Measurements from ENCODE around the gene ZC3H7B.
"Not testable (repeated sequence)": the region's sequence is repeated elsewhere in the genome, so short reads cannot be mapped to it uniquely, and the experiment has no call there.

ZC3H7B gene

DNA sequence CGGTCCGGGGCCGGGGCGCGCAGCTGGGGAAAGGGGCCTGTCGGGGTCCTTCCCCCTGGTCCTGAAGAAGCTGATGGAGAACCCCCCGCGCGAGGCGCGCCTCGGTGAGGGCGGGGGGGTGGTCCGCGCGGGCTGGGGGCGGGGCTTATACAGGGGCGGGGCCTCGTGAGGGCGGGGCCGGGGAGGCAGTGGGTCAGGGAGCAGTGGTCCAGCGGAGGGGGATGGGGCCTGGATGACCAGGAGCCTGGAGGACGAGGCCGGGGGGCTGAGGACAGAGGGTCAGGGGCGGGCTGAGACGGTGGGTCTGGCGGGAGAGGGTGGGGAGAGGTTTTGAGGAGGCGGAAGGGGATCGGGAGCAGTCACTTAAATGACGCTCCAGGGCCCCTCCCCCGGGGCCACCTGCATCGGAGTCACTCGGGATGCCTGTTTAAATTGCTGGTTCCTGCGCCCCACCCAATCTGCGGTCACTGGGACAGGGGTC, 80.8 kb downstream of the ZC3H7B start:
- DNase-seq (ENCODE audit: low read depth): peak; percentile 38

DNA sequence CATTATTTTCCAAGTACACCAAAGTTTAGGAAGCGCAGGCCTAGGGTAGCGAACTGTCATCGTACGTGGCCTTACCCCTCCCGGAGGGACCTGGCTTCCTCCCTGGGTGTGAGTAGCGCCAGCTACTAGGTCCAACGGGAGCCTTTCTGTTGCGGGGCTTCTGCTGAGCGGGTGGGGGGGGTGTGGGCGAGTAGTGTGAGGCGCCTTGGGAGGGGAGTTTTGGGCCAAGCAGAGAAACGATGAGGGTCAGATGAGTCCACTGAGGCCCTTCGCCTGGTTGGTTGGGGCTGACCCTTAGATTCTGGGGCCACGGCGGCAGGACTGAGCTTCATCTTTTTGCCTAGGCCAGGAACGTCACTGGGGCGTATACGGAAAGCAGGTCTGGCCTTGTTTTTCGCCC, 81.3 kb downstream of the ZC3H7B start:
- DNase-seq (ENCODE audit: low read depth): no peak

DNA sequence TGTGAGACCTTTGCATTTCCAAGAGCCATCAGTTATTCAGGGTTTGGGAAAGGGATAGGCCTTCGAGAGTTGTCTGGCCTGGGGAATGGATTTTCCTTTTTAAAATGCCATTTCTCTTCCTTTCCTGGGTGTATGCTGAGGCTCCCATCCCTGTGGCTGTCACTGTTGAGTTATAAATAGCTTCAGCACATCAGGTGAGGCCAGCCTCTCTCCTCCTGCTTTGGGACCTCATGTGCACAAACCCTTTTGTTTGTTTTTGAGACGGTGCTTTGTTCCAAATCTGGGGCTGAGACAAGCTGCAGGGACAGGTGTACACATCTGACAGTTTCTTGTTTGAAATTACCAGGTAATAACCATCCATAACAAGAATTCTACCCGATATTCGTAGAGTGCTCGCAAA, 81.8 kb downstream of the ZC3H7B start:
- DNase-seq (ENCODE audit: low read depth): no peak

DNA sequence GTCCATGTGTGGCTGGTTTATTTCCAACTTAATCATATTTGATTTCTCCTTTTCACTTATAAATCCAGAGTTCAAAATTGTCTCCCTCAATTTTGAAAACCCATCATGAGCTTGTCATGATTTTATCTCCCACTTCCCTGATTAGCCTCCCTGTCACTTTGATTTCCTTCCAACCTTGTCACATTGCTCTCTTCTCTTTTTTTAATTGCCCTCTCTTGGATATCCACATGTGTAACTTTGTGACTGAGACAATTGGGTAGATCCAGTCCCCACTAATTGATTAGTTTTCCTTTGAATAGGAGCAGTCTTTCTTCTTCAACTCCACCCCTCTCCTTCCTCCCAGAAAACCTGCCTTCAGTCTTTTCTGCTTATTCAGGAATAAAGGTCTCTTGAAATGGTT, 82.8 kb downstream of the ZC3H7B start:
- no peak for DNase-seq (ENCODE audit: low read depth)

DNA sequence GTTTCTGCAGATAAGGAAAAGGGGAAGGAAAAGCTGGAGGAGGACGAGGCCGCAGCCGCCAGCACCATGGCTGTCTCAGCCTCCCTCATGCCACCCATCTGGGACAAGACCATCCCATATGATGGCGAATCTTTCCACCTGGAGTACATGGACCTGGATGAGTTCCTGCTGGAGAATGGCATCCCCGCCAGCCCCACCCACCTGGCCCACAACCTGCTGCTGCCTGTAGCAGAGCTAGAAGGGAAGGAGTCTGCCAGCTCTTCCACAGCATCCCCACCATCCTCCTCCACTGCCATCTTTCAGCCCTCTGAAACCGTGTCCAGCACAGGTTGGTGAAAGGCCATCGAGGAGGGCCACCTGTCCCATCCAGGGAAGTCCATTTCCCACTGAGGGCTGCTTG, 86.0 kb downstream of the ZC3H7B start:
- DNase-seq (ENCODE audit: low read depth): no peak

DNA sequence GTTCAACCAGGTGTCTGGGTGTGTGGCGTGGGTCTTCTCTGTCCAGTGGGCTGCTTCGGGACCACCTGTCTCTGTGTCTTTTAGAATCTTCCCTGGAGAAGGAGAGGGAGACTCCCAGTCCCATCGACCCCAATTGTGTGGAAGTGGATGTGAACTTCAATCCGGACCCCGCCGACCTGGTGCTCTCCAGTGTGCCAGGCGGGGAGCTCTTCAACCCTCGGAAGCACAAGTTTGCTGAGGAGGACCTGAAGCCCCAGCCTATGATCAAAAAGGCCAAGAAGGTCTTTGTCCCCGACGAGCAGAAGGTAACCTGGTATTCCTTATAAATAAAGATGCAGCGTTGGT, 92.7 kb downstream of the ZC3H7B start:
- DNase-seq (ENCODE audit: low read depth): no peak

DNA sequence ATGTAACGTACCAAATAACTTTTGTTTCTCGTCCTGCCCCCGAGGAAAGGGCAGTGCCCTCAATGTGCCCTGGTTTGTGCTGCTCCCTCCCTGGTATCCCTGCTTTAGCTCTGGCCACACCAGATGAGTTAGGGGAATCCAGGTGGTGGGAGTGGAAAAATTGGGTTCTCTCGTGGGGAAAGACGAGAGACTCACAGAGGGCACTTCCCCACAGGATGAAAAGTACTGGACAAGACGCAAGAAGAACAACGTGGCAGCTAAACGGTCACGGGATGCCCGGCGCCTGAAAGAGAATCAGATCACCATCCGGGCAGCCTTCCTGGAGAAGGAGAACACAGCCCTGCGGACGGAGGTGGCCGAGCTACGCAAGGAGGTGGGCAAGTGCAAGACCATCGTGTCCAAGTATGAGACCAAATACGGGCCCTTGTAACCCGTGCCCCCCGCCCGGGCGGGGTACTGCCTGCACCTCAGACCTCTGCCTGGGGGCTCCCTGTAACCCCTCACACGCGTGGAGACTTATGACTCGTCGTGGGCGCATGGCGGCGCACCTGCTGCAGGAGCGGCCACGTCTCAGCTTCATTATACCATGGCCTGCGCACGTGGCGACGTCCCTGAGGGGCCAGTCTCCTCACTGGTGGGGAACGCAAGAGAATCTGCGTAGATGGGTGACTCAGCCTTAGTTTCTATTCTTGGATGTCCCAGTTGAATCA, 94.4 kb downstream of the ZC3H7B start:
- DNase-seq (ENCODE audit: low read depth): no peak

DNA sequence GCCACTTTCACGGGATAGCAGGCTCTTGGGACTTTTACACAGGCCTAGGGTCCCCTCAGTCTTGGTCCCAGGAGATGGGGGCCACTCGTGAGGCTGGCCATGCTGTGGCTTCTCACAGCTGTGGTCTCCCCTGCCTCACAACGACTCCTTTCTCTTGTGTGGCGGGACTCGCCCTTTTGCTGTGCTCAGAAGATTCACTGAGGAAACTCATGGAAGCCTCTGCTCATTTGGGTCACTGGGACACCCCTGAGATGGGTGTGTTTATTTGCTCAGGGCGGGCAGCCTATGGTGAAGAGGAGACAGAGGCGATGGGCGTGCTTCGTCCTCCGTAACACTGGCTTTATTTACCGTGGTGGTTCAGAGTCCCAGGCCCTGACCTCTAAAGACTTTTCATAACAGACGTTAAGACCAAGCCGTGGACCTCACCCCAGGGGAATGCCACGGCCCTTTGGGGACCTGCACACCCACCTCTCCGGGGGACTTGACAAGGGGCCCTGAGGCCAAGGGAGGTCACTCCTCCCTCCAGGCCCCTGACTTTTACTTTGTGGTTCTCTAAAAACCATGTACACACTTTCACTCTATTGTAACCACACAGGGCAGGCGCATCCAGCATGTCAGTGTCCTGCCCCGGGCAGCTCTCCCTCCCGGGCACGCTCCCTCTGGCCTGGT, 96.0 kb downstream of the ZC3H7B start:
- DNase-seq (ENCODE audit: low read depth): no peak

DNA sequence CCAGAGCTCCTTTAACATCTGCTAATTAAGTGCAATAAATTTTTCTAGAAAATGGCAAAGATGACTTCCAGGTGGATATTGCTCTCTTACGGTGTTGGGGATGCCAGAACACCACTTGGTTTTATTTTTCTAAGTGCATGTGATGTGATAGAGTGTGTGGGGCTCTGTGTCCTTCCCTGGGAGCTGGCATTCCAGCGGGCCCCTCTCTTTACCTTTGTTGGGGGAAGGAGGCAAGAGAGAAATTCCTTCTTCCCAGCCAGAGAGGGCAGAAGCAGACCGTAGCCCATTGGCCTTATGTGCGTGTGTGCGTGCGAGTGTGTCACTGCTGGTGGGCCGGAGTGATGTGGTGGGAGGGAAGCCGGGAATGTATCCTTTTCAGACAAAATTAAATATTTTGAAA, 97.6 kb downstream of the ZC3H7B start:
- no peak for DNase-seq (ENCODE audit: low read depth)

DNA sequence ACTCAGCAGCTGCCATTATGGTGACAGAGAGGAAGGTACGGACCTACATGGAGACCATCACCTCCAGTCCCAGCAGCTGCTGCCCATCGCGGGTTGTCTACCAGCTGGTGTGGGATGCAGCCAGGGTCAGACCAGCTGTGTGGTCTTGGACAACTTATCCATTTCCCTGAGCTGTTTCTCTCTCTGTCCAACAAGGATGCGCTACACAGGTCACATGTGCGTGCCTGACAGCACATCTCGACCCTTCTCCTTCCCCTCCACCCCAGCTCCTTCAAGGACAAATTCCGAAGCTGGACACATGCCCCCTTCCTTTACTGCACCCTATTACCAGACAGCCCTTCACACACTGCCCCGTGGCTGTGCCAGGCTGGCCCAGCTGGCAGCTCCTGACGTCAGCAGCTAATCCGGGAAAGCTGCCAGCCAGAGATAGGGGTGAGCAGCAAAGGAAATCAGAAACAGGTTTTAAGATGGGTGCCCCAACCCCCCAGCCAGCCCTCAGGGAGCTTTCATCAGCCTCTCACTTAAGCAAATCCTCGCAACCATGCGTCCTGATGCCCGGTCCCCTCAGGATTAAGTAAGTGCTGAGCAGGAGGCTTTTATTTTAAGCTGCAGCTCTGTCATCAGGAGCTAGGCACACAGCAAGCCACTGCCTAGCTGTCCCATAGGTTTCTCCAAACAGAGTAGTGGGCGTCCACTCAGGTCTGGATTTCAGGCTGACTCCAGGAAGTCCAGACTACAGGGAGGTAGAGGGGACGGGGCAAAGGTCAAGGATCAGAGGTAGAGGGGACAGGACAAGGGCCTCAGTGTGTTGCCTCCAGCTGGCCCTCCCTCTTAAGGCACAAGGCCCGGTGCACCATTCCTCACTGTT, 100.7 kb downstream of the ZC3H7B start:
- no peak for DNase-seq (ENCODE audit: low read depth)

DNA sequence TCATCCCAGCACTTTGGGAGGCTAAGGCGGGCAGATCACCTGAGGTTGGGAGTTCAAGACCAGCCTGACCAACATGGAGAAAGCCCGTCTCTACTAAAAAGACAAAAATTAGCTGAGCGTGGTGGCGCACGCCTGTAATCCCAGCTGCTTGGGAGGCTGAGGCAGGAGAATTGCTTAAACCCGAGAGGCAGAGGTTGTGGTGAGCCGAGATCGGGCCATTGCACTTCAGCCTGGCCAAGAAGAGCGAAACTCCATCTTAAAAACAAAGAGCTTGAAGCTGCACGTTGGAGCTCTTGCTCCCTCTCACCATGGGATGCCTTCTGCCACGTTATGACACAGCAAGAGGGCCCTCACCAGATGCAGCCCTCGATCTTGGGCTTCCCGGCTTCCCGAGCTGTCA, 101.5 kb downstream of the ZC3H7B start:
- not testable (repeated sequence) for DNase-seq (ENCODE audit: low read depth)

DNA sequence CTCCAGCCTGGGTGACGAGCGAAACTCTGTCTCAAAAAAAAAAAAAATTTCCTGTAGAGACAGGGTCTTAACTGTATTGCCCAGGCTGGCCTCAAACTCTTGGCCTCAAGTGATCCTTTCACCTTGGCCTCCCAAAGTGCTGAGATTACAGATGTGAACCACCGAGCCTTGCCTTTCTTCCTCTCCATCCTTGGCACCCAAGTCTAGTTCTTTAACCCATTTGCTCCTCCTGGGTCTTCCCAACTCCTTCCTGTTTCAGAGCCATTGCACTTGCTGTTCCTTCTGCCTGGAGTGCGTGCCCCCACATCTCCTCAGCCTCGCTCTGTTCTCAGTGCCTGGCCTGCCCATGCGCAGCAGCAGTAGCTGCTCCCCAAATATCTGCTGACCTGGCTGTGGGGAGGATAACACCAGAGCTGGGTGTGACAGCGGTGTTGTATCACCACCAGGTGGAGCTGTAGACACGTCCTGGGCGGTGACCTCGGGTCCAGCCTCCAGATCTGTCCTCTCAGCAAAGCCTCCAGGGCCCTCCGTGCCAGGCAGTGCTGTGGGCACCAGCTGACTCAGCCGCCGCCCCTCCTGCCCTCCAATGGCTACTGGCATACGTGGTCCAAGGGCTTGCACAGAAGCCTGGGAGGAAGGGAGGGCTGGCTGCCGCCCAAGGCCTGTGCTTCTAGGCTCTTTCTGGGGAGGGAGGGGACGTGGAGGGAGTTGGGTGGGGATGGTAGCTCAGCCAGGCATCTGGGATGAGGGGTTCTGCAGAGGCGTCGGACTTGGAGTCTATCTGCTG, 102.4 kb downstream of the ZC3H7B start:
- peak; percentile 53 for DNase-seq (ENCODE audit: low read depth)

DNA sequence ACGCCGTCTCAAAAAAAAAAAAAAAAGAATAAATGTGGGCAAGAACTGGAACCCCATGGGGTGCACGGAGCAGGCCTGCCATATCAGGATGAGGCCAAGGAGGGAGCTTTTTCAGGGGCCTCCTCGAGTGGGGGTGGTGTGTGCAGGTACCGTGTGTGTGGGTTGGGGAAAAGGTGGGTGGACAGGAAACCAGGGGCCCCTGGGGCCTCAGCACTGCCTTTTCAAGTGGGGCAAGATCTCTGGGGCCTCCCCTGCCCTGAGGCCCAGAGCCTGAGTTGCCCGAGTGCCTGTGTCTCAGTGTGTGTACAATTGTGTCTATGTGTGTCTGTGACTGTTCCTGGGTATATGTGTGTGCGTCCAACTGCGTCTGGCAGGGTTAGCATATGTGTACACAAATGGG, 104.3 kb downstream of the ZC3H7B start:
- DNase-seq (ENCODE audit: low read depth): no peak

DNA sequence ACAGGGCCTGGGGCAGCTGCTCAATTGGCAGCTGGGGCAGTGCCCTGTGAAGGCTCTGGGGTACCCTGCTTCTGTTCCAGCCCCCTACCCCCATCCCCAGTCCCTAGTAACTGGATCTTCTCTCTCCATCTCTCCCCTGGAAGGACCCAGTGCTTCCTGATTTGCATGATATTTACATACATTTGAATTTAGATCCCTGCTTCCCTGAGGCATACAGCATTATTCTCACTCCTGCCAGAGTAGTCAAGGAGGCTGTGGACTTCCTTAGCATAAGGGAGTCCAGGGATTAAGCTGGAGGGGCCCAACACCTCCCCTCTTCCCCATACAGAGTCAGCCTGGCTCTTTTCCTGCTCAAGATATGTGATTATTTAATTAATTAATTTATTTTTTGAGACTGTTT, 105.1 kb downstream of the ZC3H7B start:
- no peak for DNase-seq (ENCODE audit: low read depth)

DNA sequence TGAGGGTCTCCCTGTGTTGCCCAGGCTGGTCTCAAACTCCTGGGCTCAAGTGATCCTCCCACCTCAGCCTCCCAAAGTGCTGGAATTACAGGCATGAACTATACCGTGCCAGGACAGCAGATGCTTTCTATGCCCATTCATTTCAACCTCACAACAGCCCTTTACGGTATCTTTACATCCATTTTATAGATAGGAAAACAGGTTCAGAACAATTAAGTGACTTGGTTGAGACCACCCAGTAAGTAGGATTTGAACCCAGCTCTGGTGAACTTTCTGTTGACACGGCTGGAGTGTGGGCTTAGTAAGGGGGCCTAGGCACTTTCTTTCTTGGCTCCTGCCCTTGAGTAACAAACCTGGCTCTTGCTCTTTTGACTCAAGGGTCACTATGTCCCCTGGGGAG, 106.1 kb downstream of the ZC3H7B start:
- DNase-seq (ENCODE audit: low read depth): no peak

DNA sequence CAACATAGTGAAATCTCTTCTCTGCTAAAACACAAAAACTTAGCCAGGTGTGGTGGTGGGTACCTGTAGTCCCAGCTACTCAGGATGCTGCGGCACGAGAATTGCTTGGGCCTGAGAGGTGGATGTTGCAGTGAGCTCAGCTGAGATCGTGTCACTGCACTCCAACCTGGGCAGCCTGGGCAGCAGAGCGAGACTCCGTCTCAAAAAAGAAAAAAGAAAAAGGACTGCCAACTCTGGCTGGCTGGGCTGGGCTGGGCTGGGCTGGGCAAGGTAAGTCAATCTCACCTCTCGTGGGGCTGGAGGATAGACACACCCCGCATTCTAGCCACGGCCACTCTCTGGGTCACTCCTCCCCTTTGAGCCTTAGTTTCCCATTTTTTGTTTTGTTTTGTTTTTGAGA, 107.3 kb downstream of the ZC3H7B start:
- DNase-seq (ENCODE audit: low read depth): no peak

Data from stimulated activated CD8-positive, alpha-beta memory T cell treated with anti-CD3 and anti-CD28 coated beads, Interleukin-15, amount 100 ng/mL, for 24 hours (primary cell).